ENCODE measurements around the gene TBC1D3.
"Not testable (repeated sequence)": the region's sequence is repeated elsewhere in the genome, so short reads cannot be mapped to it uniquely, and the experiment has no call there.

The TBC1D3 gene
- 0 reads per million in 17 experiments for total RNA-seq

DNA sequence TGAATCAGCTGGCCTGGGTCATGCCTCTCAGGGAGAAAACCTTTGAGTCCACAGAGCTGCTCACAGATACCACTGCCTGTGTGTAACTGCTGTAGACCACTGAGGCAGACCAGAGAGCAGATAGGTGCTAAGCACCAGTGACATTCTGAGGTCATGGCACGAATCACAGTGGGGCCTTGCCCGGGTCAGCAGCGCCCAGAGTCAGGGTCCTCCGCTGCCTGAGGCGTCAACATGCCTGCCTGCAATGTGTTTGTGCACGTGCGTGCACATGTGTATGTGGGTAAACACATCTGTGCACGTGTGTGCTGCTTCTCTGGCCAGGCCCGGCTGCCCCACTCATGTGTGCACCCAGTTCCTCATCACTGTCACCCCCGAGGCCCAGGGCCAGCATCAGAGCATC, at the start of gene TBC1D3:
Gene TBC1D3, minus strand, starts transcription at position 101 of the 400 bp plus-strand sequence. CDS start 1,526 bp downstream, outside the sequence.
- not testable (repeated sequence) for DNase-seq

DNA sequence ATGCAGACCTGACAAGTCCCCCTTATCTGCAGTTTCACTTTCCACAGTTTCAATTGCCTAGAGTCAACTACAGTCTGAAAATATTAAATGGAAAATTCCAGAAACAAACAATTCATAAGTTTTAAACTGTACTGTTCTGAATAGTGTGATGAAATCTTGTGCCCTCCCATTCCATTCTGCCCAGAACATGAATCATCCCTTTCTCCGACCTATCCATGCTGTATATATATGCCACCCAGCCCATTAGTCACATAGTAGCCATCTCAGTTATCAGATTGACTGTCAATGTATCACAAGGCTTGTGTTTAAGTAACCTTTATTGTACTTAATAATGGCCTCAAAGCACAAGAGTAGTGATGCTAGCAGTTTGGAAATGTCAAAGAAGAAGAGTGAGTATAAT, 40.4 kb upstream of the TBC1D3 start:
- DNase-seq: not testable (repeated sequence)

DNA sequence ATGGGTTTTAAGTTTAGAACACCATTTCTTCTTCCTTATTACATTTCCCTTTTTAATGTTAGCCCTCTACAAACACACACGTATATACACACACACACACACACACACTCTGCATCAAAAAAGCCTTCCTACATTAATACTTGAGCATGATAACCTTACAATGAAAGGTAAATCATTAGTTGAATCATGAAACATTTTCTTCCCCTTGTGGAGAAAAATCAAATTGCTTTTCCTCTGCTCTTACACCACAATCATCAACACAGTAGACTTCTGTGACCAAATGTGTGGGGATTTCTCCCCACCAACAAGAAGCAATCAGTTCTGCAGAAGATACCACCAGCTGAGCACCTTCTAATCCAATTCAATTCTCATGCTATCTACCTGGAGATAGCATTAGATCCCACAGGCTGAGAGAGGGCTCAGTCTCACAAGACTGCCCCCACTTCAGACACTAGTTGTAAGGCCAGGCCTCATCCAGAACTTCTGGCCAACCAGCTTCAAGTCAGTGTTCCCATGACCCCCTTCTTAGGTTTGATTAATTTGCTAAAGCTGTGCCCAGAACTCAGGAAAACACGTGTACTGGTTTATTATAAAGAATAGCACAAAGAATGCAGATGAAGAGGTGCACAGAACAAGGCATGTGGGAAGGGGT, 33.6 kb upstream of the TBC1D3 start:
- not testable (repeated sequence) for DNase-seq

- DNase-seq: not testable (repeated sequence)
These were observed 28.5 kb upstream of the TBC1D3 start for GRCh38 chr17:38220867-38221266.

- not testable (repeated sequence) for DNase-seq
These were observed 7.9 kb upstream of the TBC1D3 start for GRCh38 chr17:38200271-38200670.

- DNase-seq: not testable (repeated sequence)
These were observed 57.5 kb downstream of the TBC1D3 start for GRCh38 chr17:38134860-38135259.
